Epithelial cell of prostate (primary cell): ENCODE results near the gene RBMX.
"Not testable (repeated sequence)": the region's sequence is repeated elsewhere in the genome, so short reads cannot be mapped to it uniquely, and the experiment has no call there.

Experiments used
- DNase-seq: peaks from one replicate; pipeline ENCODE4 v3.0.0-alpha.2; 2011; ENCODE audit warnings: low read depth, low spot score
- H3K27ac ChIP-seq: fragments of 450-650 bp; 2 replicates; pipeline ENCODE4 v1.5.1; 2017; ENCODE audit warnings: mild to moderate bottlenecking

RBMX gene

DNA sequence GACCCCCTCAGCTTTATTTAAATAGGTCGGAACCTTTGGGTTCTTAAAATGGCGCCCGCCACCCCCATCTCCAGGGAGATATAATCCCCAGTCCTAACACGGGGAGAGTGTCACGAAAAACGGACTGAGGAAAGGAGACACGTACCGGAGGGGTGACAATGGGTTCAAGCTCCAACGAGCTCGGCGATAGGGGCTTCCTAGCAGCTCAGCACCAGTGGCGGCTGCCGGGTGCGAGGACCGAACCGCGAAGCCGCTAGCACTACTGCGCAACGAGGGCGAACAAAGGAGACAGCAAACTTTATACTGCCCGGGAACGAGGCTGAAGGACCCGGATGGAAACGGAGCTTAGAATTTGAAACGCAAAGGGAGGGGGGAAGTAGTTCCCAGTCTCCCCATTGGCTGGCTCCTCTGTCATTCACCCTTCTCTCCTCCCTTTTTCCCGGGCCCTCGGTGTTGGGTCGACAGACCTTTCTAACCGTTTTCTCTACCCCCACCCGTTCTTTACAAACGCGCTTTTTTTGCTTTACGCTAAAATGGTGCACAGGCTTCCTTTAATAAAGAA lies at the start of gene RBMX:
Gene RBMX (minus strand): TSS at position 274 of the 562 bp plus-strand sequence. CDS start 1,298 bp downstream, outside the sequence.
- peak; percentile 61 for DNase-seq
- peak within 1 kb of the TSS; percentile 42 for H3K27ac ChIP-seq

DNA sequence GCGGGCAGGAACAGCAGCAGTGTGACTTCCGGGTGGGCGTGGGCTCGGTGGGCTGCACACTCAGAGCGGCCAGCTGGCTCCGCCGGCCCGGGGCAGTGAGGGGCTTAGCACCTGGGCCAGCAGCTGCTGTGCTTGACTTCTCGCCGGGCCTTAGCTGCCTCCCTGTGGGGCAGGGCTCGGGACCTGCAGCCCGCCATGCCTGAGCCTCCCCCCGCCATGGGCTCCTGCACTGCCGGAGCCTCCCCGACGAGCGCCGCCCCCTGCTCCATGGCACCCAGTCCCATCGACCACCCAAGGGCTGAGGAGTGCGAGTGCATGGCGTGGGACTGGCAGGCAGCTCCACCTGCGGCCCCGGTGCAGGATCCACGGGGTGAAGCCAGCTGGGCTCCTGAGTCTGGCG lies 40.9 kb upstream of the RBMX start:
- not testable (repeated sequence) for DNase-seq, H3K27ac ChIP-seq

DNA sequence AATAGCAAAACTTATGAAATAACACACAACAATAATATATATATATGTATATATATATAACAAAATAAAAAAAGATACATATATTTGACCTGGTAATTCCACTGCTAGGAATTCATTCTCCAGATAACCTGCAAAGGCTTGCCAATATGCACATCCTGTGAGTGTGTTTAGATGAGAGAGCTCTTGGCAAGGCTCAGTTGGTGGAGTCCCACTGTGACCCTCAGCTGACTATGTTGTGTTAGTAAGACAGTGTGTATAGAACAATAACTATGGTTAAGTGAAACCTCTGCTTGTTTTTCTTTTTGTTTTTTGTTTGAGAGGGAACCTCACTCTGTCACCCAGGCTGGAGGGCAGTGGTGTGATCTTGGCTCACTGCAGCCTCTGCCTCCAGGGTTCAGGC lies 39.5 kb upstream of the RBMX start:
- DNase-seq = no peak
- no peak overlapping the region for H3K27ac ChIP-seq

- no peak for DNase-seq
- H3K27ac ChIP-seq = no peak overlapping the region
Observed at GRCh38 chrX:136916827-136917226, 36.3 kb upstream of the RBMX start.

- not testable (repeated sequence) for H3K27ac ChIP-seq, DNase-seq
Observed at GRCh38 chrX:136911661-136912060, 31.1 kb upstream of the RBMX start.

GRCh38 chrX:136911253-136911652 lies 30.7 kb upstream of the RBMX start:
- no peak for DNase-seq
- no peak overlapping the region for H3K27ac ChIP-seq

- DNase-seq = no peak
- no peak overlapping the region for H3K27ac ChIP-seq
Observed at GRCh38 chrX:136910565-136911035, 30.1 kb upstream of the RBMX start.

GRCh38 chrX:136909706-136910564 lies 29.4 kb upstream of the RBMX start:
- peak; percentile 71 for DNase-seq
- peak overlapping the region; percentile 39 for H3K27ac ChIP-seq

DNA sequence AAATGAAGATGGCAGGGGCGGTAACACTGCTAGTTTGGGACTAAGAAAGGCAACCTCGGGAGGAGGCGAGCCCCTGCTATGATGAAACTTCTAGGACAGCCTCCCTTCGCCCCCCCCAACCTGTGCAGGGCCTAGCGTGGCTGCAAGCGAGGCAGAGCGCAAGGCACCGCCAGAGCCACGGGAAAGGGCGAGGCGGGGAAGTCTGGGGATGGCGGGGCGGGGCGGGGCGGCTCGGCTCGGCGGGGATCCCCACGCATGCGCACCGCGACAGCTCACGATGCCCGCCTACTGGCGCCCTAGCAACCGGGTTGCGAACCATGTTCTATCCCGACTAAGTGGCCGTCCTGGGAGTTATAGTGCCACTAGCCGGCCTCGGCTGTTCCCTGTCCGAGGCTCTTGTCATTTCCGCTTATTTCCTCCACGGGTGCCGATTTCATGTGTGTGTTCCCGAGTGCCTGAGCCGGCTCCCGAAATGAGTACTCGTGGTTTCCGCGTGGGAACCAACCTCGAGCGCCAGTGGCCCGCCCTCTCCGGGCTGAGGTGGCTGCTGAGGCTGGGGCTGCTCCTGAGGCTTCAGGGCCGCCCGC lies 28.7 kb upstream of the RBMX start:
- no peak for DNase-seq
- peak overlapping the region; percentile 39 for H3K27ac ChIP-seq

DNA sequence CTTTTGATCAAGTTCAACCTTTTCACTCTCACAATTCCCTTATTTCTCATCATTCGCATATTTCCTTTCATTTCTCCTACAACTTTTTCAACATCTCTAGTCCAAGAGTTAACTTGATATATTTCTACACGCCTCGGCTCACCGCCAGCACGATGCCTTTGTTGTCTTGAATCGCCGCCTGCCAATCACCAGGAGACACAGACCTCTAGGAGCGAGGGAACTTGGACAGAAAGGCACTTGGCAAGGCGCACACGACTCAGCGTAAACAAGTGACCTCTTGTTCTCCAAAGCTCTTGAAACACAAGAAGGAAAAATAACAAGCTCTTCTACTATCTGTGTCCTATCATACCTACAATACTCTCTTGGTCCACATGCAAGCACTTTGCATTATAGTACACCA lies 27.1 kb upstream of the RBMX start:
- no peak overlapping the region for H3K27ac ChIP-seq
- DNase-seq = no peak

- DNase-seq = no peak
- H3K27ac ChIP-seq = no peak overlapping the region
Observed at GRCh38 chrX:136906921-136907510, 26.5 kb upstream of the RBMX start.

DNA sequence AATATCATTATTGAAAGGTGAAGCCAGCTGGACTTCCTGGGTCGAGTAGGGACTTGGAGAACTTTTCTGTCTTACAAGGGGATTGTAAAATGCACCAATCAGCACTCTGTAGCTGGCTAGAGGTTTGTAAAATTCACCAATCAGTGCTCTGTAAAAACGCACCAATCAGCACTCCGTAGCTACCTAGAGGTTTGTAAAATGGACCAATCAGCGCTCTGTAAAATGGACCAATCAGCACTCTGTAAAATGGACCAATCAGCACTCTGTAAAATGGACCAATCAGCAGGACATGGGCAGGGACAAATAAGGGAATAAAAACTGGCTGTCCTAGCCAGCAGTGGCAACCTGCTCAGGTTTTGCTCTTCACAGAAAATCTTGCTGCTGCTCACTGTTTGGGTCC lies 23.5 kb upstream of the RBMX start:
- not testable (repeated sequence) for DNase-seq, H3K27ac ChIP-seq

DNA sequence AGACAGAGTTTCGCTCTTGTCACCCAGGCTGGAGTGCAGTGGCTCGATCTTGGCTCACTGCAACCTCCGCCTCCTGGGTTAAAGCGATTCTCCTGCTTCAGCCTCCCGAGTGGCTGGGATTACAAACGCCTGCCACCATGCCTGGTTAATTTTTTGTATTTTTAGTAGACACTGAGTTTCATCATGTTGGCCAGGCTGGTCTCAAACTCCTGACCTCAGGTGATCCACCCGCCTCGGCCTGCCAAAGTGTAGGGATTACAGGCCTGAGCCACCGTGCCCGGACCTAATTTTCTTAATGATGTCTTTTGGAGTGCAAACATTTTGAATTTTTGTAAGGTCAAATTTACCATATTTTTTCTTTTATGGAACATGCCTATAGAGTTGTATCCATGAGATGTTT lies 19.5 kb upstream of the RBMX start:
- DNase-seq, H3K27ac ChIP-seq: not testable (repeated sequence)

- no peak for DNase-seq
- H3K27ac ChIP-seq = no peak overlapping the region
Observed at GRCh38 chrX:136899221-136899620, 18.7 kb upstream of the RBMX start.

DNA sequence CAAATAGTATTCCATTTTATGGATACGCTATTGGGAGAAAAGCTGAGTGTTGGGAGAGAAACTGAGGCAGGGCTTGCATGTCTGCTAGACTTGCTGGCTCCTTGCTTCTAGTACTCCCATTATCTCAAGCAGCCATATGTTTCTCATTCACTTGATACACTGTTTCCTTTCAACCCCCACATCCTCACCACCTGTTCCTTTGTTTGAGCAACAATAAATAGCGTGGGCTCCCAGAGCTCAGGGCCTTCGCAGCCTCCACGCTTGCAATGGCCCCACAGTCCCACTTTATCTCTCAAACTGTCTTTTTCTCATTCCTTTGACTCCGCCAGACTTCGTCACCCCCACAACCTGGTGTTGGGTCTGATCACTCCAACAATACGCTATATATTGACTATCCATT lies 18.2 kb upstream of the RBMX start:
- H3K27ac ChIP-seq, DNase-seq: not testable (repeated sequence)

- no peak for DNase-seq
- H3K27ac ChIP-seq = no peak overlapping the region
Observed at GRCh38 chrX:136896121-136896914, 15.8 kb upstream of the RBMX start.

DNA sequence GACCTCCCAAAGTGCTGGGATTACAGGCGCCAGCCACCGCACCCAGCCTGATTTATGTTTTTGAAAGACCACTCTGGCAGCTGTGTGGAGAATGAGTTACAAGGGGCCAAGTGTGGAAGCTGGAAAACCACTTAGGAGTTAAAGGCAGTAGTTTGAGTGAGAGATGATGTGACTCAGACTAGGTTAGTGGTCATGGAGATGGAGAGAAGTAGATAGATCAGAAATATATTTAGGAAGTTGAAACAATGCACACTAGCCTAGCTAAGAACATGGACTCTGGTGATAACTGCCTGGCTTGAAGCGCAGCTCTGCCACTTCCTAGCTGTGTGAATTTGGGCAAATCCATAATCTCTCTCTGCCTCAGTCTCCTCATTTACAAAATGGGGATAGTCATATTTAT lies 11.9 kb upstream of the RBMX start:
- no peak for DNase-seq
- H3K27ac ChIP-seq = no peak overlapping the region

DNA sequence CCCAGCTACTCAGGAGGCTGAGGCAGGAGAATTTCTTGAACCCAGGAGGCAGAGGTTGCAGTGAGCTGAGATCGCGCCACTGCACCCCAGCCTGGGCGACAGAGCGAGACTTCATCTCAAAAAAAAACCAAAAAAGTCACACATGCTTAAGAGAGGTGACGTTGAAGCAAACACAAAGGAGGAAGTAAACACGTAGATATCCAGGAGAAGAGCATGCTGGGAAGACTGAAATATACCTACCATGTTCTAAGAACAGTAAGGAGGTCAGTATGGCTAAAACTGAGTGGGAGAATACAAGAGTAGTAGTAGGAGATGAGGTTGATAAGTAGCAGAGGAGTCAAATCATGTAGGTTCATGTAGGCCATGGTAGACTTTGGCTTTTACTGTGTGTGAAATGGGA lies 10.1 kb upstream of the RBMX start:
- H3K27ac ChIP-seq, DNase-seq: not testable (repeated sequence)

GRCh38 chrX:136889269-136889668 lies 8.7 kb upstream of the RBMX start:
- no peak overlapping the region for H3K27ac ChIP-seq
- no peak for DNase-seq

DNA sequence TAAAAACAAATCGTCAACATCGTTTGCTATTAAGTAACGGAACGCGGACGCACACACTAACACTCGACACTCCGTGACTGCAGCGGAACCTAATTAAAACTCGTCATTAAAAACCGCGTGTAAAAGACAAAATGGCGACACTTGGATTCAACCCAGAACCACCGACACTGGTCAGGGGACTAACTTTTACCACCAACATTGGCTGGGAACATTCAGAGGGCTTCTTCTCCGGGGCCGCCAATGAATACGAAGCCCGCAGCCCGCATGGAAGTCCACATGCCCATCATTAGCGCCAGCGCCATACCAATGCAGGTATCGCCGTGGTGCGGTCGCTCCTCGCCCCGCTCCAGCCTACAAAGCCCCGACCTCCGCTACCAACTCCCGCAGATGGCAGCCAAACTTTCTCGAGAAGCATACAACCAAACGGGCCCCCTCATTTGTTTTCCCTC lies 498 bp downstream of the RBMX start:
- H3K27ac ChIP-seq = peak overlapping the region; percentile 42
- no peak for DNase-seq
